HepG2 (cell line): Measurements from ENCODE around the gene KCNQ1OT1. TPM values are rescaled to one million over a fixed set of nuclear protein-coding genes. Genes with fewer than 3 reads are reported as not detected.

Experiments
- ATAC-seq: fragments of 200-7000 bp; cut with Tn5 transposase; 3 replicates; pipeline ENCODE4 v1.9.1; 2020; ENCODE audit warnings: mild to moderate bottlenecking, moderate library complexity
- BruUV-seq: library from RNA; stranded (reverse); fragments of 400-500 nt; replicated peaks from 2 replicates; lab custom pipeline; 2021; lab: Mats Ljungman, UMichigan
- CTCF ChIA-PET: fragments of 300-600 bp; formaldehyde crosslinking; extraction: SDS; loops from one replicate; lab custom pipeline; 2021; ENCODE audit warnings: low total read pairs, inconsistent platforms, low intra/inter-chr PET ratio; lab: Yijun Ruan, JAX
- POLR2A ChIA-PET: fragments of 350-600 bp; sonication (Branson Sonifier 250); formaldehyde crosslinking; loops from one replicate; lab custom pipeline; 2020; ENCODE audit warnings: antibody characterized with exemption, inconsistent platforms; lab: Yijun Ruan, JAX
- DNase-seq: peaks from one replicate; pipeline ENCODE4 v3.0.0-alpha.2; 2015; ENCODE audit warnings: low spot score
- FAIRE-seq: peaks from 3 replicates; lab custom pipeline; 2011; peaks lifted over from hg19 to GRCh38; lab: Jason Lieb, UNC
- H2AFZ ChIP-seq: one replicate; pipeline ENCODE4 v1.6.1; 2011; ENCODE audit warnings: low read length, inconsistent platforms
- H3K27ac ChIP-seq: fragments of 300-600 bp; 3 replicates; pipeline ENCODE4 v1.8.0; 2011; ENCODE audit warnings: mixed run types, mild to moderate bottlenecking, mixed read lengths, low read length, inconsistent platforms; ENCODE audit not compliant: insufficient read depth; ENCODE audit errors: extremely low read length
- H3K27me3 ChIP-seq, 2 experiments: fragments of 200-600 bp in 1 of 2; 2 replicates in 1 of 2; 3 replicates in 1 of 2; pipeline versions ENCODE4 v1.6.0 to v1.8.0; 2011; ENCODE audit warnings: low read length in 2 of 2, mild to moderate bottlenecking in 2 of 2, moderate library complexity in 2 of 2, inconsistent platforms in 1 of 2; ENCODE audit not compliant: insufficient read depth in 2 of 2, control insufficient read depth in 1 of 2
- H3K36me3 ChIP-seq, 2 experiments: fragments of 200-600 bp in 1 of 2; replicated peaks in 1 of 2; 2 replicates in 1 of 2; 3 replicates in 1 of 2; pipeline versions ENCODE4 v1.5.1 to v1.8.0; 2011; ENCODE audit warnings: low read length in 2 of 2, inconsistent platforms in 1 of 2; ENCODE audit not compliant: insufficient read depth in 2 of 2, control insufficient read depth in 1 of 2
- H3K4me1 ChIP-seq: 2 replicates; pipeline ENCODE4 v1.5.1; 2012; ENCODE audit warnings: low read length, inconsistent platforms; ENCODE audit not compliant: insufficient read depth
- H3K4me2 ChIP-seq: 2 replicates; pipeline ENCODE4 v1.6.0; 2011; ENCODE audit warnings: low read depth, low read length, inconsistent platforms
- H3K4me3 ChIP-seq, 3 experiments: fragments of 200-600 bp in 1 of 3; sonication (generic), shearing (Covaris generic) in 1 of 3; replicated peaks in 1 of 3; 2 replicates each; pipeline ENCODE4 v1.5.1; 2011 to 2016; ENCODE audit warnings: low read length in 3 of 3, inconsistent platforms in 2 of 3, low read depth in 2 of 3, mild to moderate bottlenecking in 2 of 3, control low read depth in 1 of 3, mixed read lengths in 1 of 3; ENCODE audit not compliant: insufficient read depth in 1 of 3
- H3K79me2 ChIP-seq: one replicate; pipeline ENCODE4 v1.6.1; 2011; ENCODE audit warnings: low read length, inconsistent platforms; ENCODE audit not compliant: insufficient read depth
- H3K9ac ChIP-seq: 2 replicates; pipeline ENCODE4 v1.6.0; 2011; ENCODE audit warnings: mild to moderate bottlenecking, low read depth, low read length, inconsistent platforms; ENCODE audit not compliant: insufficient read depth
- H3K9me3 ChIP-seq: 2 replicates; pipeline ENCODE4 v1.5.1; 2012; ENCODE audit warnings: mild to moderate bottlenecking, low read length
- H4K20me1 ChIP-seq: 2 replicates; pipeline ENCODE4 v1.6.0; 2011; ENCODE audit warnings: inconsistent platforms, mild to moderate bottlenecking, low read length, moderate library complexity; ENCODE audit not compliant: insufficient read depth
- MXI1 ChIP-seq: IDR thresholded peaks from 3 replicates; pipeline ENCODE4 v1.6.1; 2012; ENCODE audit warnings: low read depth, low read length, inconsistent platforms, borderline replicate concordance
- THYN1 ChIP-seq: sonication (generic); formaldehyde crosslinking; IDR thresholded peaks from 2 replicates; pipeline ENCODE4 v1.8.1; 2023; ENCODE audit warnings: low read depth, mild to moderate bottlenecking, moderate library complexity, missing genetic modification reagents, borderline replicate concordance
- ZNF224 ChIP-seq: sonication (generic); formaldehyde crosslinking; IDR thresholded peaks from 2 replicates; pipeline ENCODE4 v1.5.0; 2020; ENCODE audit warnings: mild to moderate bottlenecking, missing genetic modification reagents
- WGBS: methylation state at CpG from one replicate; pipeline ENCODE4 v1.1.6; 2017; ENCODE audit warnings: low lambda C conversion rate; 5-methylcytosine and 5-hydroxymethylcytosine counted together
- in situ Hi-C: cut with HindIII; loops from 2 replicates; pipeline ENCODE4 v1.10.0; 2017; ENCODE audit warnings: low pct_unique_long_range_greater_than_20kb; ENCODE audit not compliant: extremely low pct_ligation_motif_present
- intact Hi-C: fragments of 100-400 bp; cut with micrococcal nuclease; formaldehyde crosslinking; loops from one replicate; pipeline ENCODE4 v1.10.0; 2022; ENCODE audit not compliant: unreplicated experiment
- polyA plus RNA-seq, 8 experiments: library from polyadenylated mRNA; depleted of rRNA in 3 of 8; stranded (reverse) in 7 of 8; unstranded in 1 of 8; fragments of >200 nt; fragmentation: Illumina TruSeq in 4 of 8; extraction: Trizol in 4 of 8; gene quantifications; 2 replicates each; pipeline versions ENCODE4 v1.2.1 to v1.2.3, GENCODE V29; 2011 to 2016; ENCODE audit warnings: low read depth in 4 of 8, missing spikeins in 1 of 8, mixed read lengths in 1 of 8; ENCODE audit not compliant: insufficient read depth in 1 of 8
- total RNA-seq, 5 experiments: library from RNA; depleted of rRNA; stranded (reverse); fragments of >200 nt; fragmentation: Illumina TruSeq; extraction: Trizol; gene quantifications; 2 replicates each; pipeline ENCODE4 v1.2.3, GENCODE V29; 2016; ENCODE audit warnings: low read depth in 1 of 5
- TF ChIP-seq, protein P1 (sequence below): sonication (generic); formaldehyde crosslinking; IDR thresholded peaks from 2 replicates; pipeline ENCODE4 v1.5.1; 2020; ENCODE audit warnings: missing genetic modification reagents, mild to moderate bottlenecking, borderline replicate concordance
- TF ChIP-seq, protein P2 (sequence below): sonication (generic); formaldehyde crosslinking; IDR thresholded peaks from 2 replicates; pipeline ENCODE4 v1.5.1; 2020; ENCODE audit warnings: mild to moderate bottlenecking, missing genetic modification reagents

KCNQ1OT1 gene
- total and polyA plus RNA-seq, 2 of the 13 experiments (the other 11 are each of a cell fraction or from before 2014, with no cell fraction given), result 1.3 to 18.9 TPM

GRCh38 chr11:2736577-2737225, 36.9 kb upstream of the KCNQ1OT1 start:
- peaks cover 7% of the 10 kb centered on the region for H3K79me2 ChIP-seq
- CTCF ChIA-PET, result no interaction called here
- no peak for FAIRE-seq
- peaks cover 78% of the 10 kb centered on the region for H3K4me1 ChIP-seq
- 83% methylated on average over 4 of the region's 21 CpGs for WGBS
- in situ Hi-C loops (loop anchor here (25.0 kb wide), 1 partner anchor 524 kb away; no protein-coding TSS in a partner anchor), intact Hi-C loops (no loop called here)
- H3K27ac ChIP-seq, result no peak overlapping the region
- no peak overlapping the region for H2AFZ ChIP-seq
- BruUV-seq, result no TSS peak
- H3K4me3 ChIP-seq, result no peak overlapping the region
- H3K9me3 ChIP-seq, result no peaks in the 10 kb centered on the region
- POLR2A ChIA-PET, result no interaction called here
- H3K27me3 ChIP-seq, result peaks cover 4 to 7% of the 10 kb centered on the region in 2 experiments; a peak in 2 of 5 replicates
- DNase-seq, result no peak
- H3K4me2 ChIP-seq, result no peak overlapping the region
- H3K9ac ChIP-seq, result no peak overlapping the region
- ATAC-seq, result no peak
- TF ChIP-seq THYN1 (CRISPR knock-in tag), result no peak
- TF ChIP-seq, protein P1, sequence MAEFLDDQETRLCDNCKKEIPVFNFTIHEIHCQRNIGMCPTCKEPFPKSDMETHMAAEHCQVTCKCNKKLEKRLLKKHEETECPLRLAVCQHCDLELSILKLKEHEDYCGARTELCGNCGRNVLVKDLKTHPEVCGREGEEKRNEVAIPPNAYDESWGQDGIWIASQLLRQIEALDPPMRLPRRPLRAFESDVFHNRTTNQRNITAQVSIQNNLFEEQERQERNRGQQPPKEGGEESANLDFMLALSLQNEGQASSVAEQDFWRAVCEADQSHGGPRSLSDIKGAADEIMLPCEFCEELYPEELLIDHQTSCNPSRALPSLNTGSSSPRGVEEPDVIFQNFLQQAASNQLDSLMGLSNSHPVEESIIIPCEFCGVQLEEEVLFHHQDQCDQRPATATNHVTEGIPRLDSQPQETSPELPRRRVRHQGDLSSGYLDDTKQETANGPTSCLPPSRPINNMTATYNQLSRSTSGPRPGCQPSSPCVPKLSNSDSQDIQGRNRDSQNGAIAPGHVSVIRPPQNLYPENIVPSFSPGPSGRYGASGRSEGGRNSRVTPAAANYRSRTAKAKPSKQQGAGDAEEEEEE (CRISPR knock-in tag), result no peak
- no peak for TF ChIP-seq ZNF224 (CRISPR knock-in tag)
- TF ChIP-seq, protein P2, sequence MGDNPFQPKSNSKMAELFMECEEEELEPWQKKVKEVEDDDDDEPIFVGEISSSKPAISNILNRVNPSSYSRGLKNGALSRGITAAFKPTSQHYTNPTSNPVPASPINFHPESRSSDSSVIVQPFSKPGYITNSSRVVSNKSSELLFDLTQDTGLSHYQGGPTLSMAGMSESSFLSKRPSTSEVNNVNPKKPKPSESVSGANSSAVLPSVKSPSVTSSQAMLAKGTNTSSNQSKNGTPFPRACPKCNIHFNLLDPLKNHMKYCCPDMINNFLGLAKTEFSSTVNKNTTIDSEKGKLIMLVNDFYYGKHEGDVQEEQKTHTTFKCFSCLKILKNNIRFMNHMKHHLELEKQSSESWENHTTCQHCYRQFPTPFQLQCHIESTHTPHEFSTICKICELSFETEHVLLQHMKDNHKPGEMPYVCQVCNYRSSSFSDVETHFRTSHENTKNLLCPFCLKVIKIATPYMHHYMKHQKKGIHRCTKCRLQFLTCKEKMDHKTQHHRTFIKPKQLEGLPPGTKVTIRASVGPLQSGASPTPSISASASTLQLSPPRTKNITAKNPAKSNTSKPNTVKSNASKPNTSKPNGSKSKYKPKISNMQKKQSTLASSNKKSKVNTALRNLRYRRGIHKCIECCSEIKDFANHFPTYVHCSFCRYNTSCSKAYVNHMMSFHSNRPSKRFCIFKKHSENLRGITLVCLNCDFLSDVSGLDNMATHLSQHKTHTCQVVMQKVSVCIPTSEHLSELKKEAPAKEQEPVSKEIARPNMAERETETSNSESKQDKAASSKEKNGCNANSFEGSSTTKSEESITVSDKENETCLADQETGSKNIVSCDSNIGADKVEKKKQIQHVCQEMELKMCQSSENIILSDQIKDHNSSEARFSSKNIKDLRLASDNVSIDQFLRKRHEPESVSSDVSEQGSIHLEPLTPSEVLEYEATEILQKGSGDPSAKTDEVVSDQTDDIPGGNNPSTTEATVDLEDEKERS (CRISPR knock-in tag), result no peak
- TF ChIP-seq MXI1, result no peak
- TF ChIP-seq, all 625 proteins: peak for 0
- Histone ChIP-seq H4K20me1 (no peaks in the 10 kb centered on the region), H3K36me3 (no peaks in the 10 kb centered on the region)
